Thoracic aorta (tissue), 2 donors: ENCODE measurements around the gene TINAGL1. TPM values are rescaled to one million over a fixed set of nuclear protein-coding genes. Genes with fewer than 3 reads are reported as not detected.

Source experiments
- ATAC-seq: fragments of 150-250 bp; one replicate; pipeline ENCODE4 v1.8.0; 2017; ENCODE audit warnings: low read depth; ENCODE audit not compliant: insufficient number of reproducible peaks, low FRiP score
- DNase-seq: peaks from one replicate; pipeline ENCODE4 v3.0.0-alpha.2; 2020; ENCODE audit warnings: low spot score
- H3K27ac ChIP-seq, 2 donors: fragments of 200-600 bp; sonication (generic); 1 replicate in 1 of 2; 2 replicates in 1 of 2; pipeline ENCODE4 v1.5.1; 2016; ENCODE audit warnings: mild to moderate bottlenecking in 2 of 2, moderate library complexity in 2 of 2
- H3K27me3 ChIP-seq: fragments of 200-600 bp; sonication (generic); replicated peaks from 2 replicates; pipeline ENCODE4 v1.6.0; 2016; ENCODE audit warnings: mild to moderate bottlenecking; ENCODE audit not compliant: insufficient read depth
- H3K36me3 ChIP-seq: fragments of 200-600 bp; sonication (generic); one replicate; pipeline ENCODE4 v1.5.1; 2016
- H3K4me1 ChIP-seq, 2 donors: fragments of 200-600 bp; sonication (generic); 1 replicate in 1 of 2; 2 replicates in 1 of 2; pipeline versions ENCODE4 v1.5.1 to v1.6.0; 2016; ENCODE audit warnings: low read depth in 2 of 2, mild to moderate bottlenecking in 1 of 2; ENCODE audit not compliant: control insufficient read depth in 1 of 2
- H3K4me3 ChIP-seq: fragments of 200-600 bp; sonication (generic); 2 replicates; pipeline ENCODE4 v1.5.1; 2016; ENCODE audit warnings: mild to moderate bottlenecking
- H3K9me3 ChIP-seq: fragments of 200-600 bp; sonication (generic); 2 replicates; pipeline ENCODE4 v1.5.1; 2016
- total RNA-seq, 2 donors: library from RNA; depleted of rRNA; stranded (reverse); fragments of >200 nt; gene quantifications; one replicate each; pipeline versions ENCODE4 v1.1.0 to v1.2.3, GENCODE V29; 2016
- TF ChIP-seq, protein P1 (sequence below): fragments of 200-600 bp; sonication (generic); IDR thresholded peaks from one replicate; pipeline ENCODE4 v1.5.1; 2019; ENCODE audit warnings: antibody characterized with exemption

Gene TINAGL1
- total RNA-seq, 2 donors from 2014 or later: 581 to 1,250 TPM

- Histone ChIP-seq H3K4me3 (no peak overlapping the region), H3K4me1 (peaks cover 0 to 10% of the 10 kb centered on the region in 2 donors), H3K27me3 (no peaks in the 10 kb centered on the region), H3K27ac (no peak overlapping the region), H3K36me3 (no peaks in the 10 kb centered on the region), H3K9me3 (no peaks in the 10 kb centered on the region)
- no peak for DNase-seq
- TF ChIP-seq, protein P1, sequence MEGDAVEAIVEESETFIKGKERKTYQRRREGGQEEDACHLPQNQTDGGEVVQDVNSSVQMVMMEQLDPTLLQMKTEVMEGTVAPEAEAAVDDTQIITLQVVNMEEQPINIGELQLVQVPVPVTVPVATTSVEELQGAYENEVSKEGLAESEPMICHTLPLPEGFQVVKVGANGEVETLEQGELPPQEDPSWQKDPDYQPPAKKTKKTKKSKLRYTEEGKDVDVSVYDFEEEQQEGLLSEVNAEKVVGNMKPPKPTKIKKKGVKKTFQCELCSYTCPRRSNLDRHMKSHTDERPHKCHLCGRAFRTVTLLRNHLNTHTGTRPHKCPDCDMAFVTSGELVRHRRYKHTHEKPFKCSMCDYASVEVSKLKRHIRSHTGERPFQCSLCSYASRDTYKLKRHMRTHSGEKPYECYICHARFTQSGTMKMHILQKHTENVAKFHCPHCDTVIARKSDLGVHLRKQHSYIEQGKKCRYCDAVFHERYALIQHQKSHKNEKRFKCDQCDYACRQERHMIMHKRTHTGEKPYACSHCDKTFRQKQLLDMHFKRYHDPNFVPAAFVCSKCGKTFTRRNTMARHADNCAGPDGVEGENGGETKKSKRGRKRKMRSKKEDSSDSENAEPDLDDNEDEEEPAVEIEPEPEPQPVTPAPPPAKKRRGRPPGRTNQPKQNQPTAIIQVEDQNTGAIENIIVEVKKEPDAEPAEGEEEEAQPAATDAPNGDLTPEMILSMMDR: no peak
- no peak for ATAC-seq
Measured at GRCh38 chr1:31560394-31560793, 15.9 kb upstream of the TINAGL1 start.

- Histone ChIP-seq H3K4me3 (no peak overlapping the region), H3K9me3 (no peaks in the 10 kb centered on the region), H3K27ac (no peak overlapping the region), H3K36me3 (no peaks in the 10 kb centered on the region), H3K27me3 (no peaks in the 10 kb centered on the region), H3K4me1 (peaks cover 5 to 20% of the 10 kb centered on the region in 2 donors)
- TF ChIP-seq, protein P1: no peak
- no peak for DNase-seq
- ATAC-seq: no peak
Measured at GRCh38 chr1:31562707-31563360, 13.5 kb upstream of the TINAGL1 start.

- peaks cover 18 to 35% of the 10 kb centered on the region in 2 donors for H3K4me1 ChIP-seq
- no peak for DNase-seq
Measured at GRCh38 chr1:31564606-31564989, 11.7 kb upstream of the TINAGL1 start.

GRCh38 chr1:31567956-31568570 is 8.3 kb upstream of the TINAGL1 start:
- Histone ChIP-seq H3K4me1 (peaks cover 25 to 44% of the 10 kb centered on the region in 2 donors), H3K4me3 (no peak overlapping the region), H3K27ac (peak overlapping the region; percentile 54 to 58), H3K36me3 (no peaks in the 10 kb centered on the region), H3K27me3 (no peaks in the 10 kb centered on the region), H3K9me3 (no peaks in the 10 kb centered on the region)
- ATAC-seq (peak; percentile 45), DNase-seq (peak; percentile 56)
- TF ChIP-seq, protein P1: no peak

More at GRCh38 chr1:31564606-31564989, 11.7 kb upstream of the TINAGL1 start:
- Histone ChIP-seq H3K9me3 (no peaks in the 10 kb centered on the region), H3K27me3 (no peaks in the 10 kb centered on the region), H3K4me3 (no peak overlapping the region), H3K36me3 (no peaks in the 10 kb centered on the region), H3K27ac (peak overlapping the region in 1 of 2 donors; percentile 37)
- TF ChIP-seq, protein P1: no peak
- ATAC-seq: no peak

GRCh38 chr1:31568895-31569595 is 7.3 kb upstream of the TINAGL1 start:
- H3K9me3 ChIP-seq: no peaks in the 10 kb centered on the region
- H3K27me3 ChIP-seq: no peaks in the 10 kb centered on the region
- peaks cover 31 to 54% of the 10 kb centered on the region in 2 donors for H3K4me1 ChIP-seq
- peak overlapping the region; percentile 54 to 58 for H3K27ac ChIP-seq
- TF ChIP-seq, protein P1: no peak
- ATAC-seq (no peak), DNase-seq (no peak)
- H3K36me3 ChIP-seq: no peaks in the 10 kb centered on the region
- H3K4me3 ChIP-seq: no peak overlapping the region
